GM21619 (cell line): ENCODE results near the gene ANKRD61.
A peak's percentile ranks its signal among the peaks of the same experiment; 100 is the strongest.
"Not testable (repeated sequence)": the region's sequence is repeated elsewhere in the genome, so short reads cannot be mapped to it uniquely, and the experiment has no call there.

Source experiments
- ATAC-seq: cut with Tn5 transposase; IDR thresholded peaks from one replicate; pipeline ENCODE4 v1.9.1; 2021; ENCODE audit not compliant: unreplicated experiment

ANKRD61 gene

GRCh38 chr7:6031567-6031966 is 391 bp downstream of the ANKRD61 start:
- ATAC-seq = no peak

GRCh38 chr7:6032167-6032566 is 991 bp downstream of the ANKRD61 start:
- no peak for ATAC-seq

- no peak for ATAC-seq
Measured at GRCh38 chr7:6032641-6033040, 1.5 kb downstream of the ANKRD61 start.

GRCh38 chr7:6035165-6035564 is 4.0 kb downstream of the ANKRD61 start:
- ATAC-seq = no peak

GRCh38 chr7:6035686-6036085 is 4.5 kb downstream of the ANKRD61 start:
- no peak for ATAC-seq

GRCh38 chr7:6049780-6050179 is 18.6 kb downstream of the ANKRD61 start:
- ATAC-seq = no peak

- ATAC-seq = not testable (repeated sequence)
Measured at GRCh38 chr7:6051185-6051584, 20.0 kb downstream of the ANKRD61 start.

- no peak for ATAC-seq
Measured at GRCh38 chr7:6056616-6057015, 25.4 kb downstream of the ANKRD61 start.

GRCh38 chr7:6057316-6058129 is 26.3 kb downstream of the ANKRD61 start:
- no peak for ATAC-seq

- ATAC-seq = not testable (repeated sequence)
Measured at GRCh38 chr7:6059941-6060340, 28.8 kb downstream of the ANKRD61 start.

- peak; percentile 88 for ATAC-seq
Measured at GRCh38 chr7:6071406-6071805, 40.2 kb downstream of the ANKRD61 start.

- ATAC-seq = no peak
Measured at GRCh38 chr7:6074612-6075380, 43.6 kb downstream of the ANKRD61 start.

- ATAC-seq = no peak
Measured at GRCh38 chr7:6078548-6078947, 47.4 kb downstream of the ANKRD61 start.

GRCh38 chr7:6083047-6083446 is 51.9 kb downstream of the ANKRD61 start:
- not testable (repeated sequence) for ATAC-seq
